K562 (cell line): Measurements from ENCODE around the gene ZNRF2. TPM values are rescaled to one million over a fixed set of nuclear protein-coding genes. Genes with fewer than 3 reads are reported as not detected.

ENCODE experiments used
- ARID1B ChIP-seq: fragments of 450-650 bp; IDR thresholded peaks from 2 replicates; pipeline ENCODE4 v1.6.1; 2016; ENCODE audit warnings: antibody characterized with exemption, mild to moderate bottlenecking, inconsistent platforms
- CBX2 ChIP-seq: fragments of 200-600 bp; sonication (generic); IDR thresholded peaks from one replicate; pipeline ENCODE4 v1.6.1; 2012; ENCODE audit warnings: mild to moderate bottlenecking, low read length, inconsistent platforms; ENCODE audit not compliant: insufficient read depth, poor library complexity, severe bottlenecking
- DPF2 ChIP-seq: fragments of 450-650 bp; IDR thresholded peaks from 2 replicates; pipeline ENCODE4 v1.6.1; 2016
- E2F1 ChIP-seq: sonication (generic); formaldehyde crosslinking; IDR thresholded peaks from 2 replicates; pipeline ENCODE4 v1.8.1; 2023; ENCODE audit warnings: mild to moderate bottlenecking, missing genetic modification reagents, moderate library complexity
- HMBOX1 ChIP-seq: sonication (generic); IDR thresholded peaks from 2 replicates; pipeline ENCODE4 v1.6.1; 2016
- HNRNPLL ChIP-seq: fragments of 200-400 bp; formaldehyde crosslinking; IDR thresholded peaks from 2 replicates; pipeline ENCODE4 v1.6.1; 2017; ENCODE audit warnings: low read length, low read depth, mild to moderate bottlenecking; ENCODE audit not compliant: poor library complexity, severe bottlenecking
- KLF16 ChIP-seq: IDR thresholded peaks from 2 replicates; pipeline ENCODE4 v1.6.1; 2016; ENCODE audit warnings: antibody characterized with exemption
- MBD2 ChIP-seq: sonication (generic); IDR thresholded peaks from 2 replicates; pipeline ENCODE4 v1.6.1; 2016; ENCODE audit warnings: low read depth, borderline replicate concordance
- NFRKB ChIP-seq: fragments of 450-650 bp; IDR thresholded peaks from 2 replicates; pipeline ENCODE4 v1.6.1; 2016; ENCODE audit warnings: low read depth
- PYGO2 ChIP-seq: fragments of 450-650 bp; IDR thresholded peaks from 2 replicates; pipeline ENCODE4 v1.6.1; 2016; ENCODE audit warnings: mild to moderate bottlenecking, missing genetic modification characterization, moderate library complexity, missing compliant biosample characterization
- RCOR1 ChIP-seq, 2 experiments: IDR thresholded peaks; 2 replicates each; pipeline ENCODE4 v1.6.1; 2012; ENCODE audit warnings: low read depth in 2 of 2, low read length in 2 of 2, borderline replicate concordance in 1 of 2, improper control_type of control experiment in 1 of 2
- RHOXF2B ChIP-seq: fragments of 250-450 bp; sonication (Bioruptor Pico); conservative IDR thresholded peaks from 2 replicates; pipeline ENCODE4 v1.5.1; 2021
- SMAD3 ChIP-seq: fragments of 450-650 bp; formaldehyde crosslinking; conservative IDR thresholded peaks from 2 replicates; pipeline ENCODE4 v1.4.0; 2020; ENCODE audit warnings: mild to moderate bottlenecking
- TCFL5 ChIP-seq: fragments of 250-450 bp; sonication (Bioruptor Pico); conservative IDR thresholded peaks from 2 replicates; pipeline ENCODE4 v1.6.1; 2021; ENCODE audit warnings: mild to moderate bottlenecking, moderate library complexity, matching md5 sums
- TRIM24 ChIP-seq, 2 experiments: fragments of 450-650 bp; IDR thresholded peaks; 2 replicates each; pipeline ENCODE4 v1.6.1; 2016
- ZNF282 ChIP-seq: sonication (generic); formaldehyde crosslinking; IDR thresholded peaks from 2 replicates; pipeline ENCODE4 v1.8.1; 2023; ENCODE audit warnings: missing genetic modification reagents
- ZNF395 ChIP-seq: fragments of 200-800 bp; sonication (Bioruptor generic); IDR thresholded peaks from 2 replicates; pipeline ENCODE4 v1.6.1; 2017; ENCODE audit warnings: missing genetic modification characterization, missing compliant biosample characterization
- ZNF407 ChIP-seq: fragments of 450-650 bp; IDR thresholded peaks from 2 replicates; pipeline ENCODE4 v1.6.1; 2016; ENCODE audit warnings: low read depth
- ZNF778 ChIP-seq: fragments of 450-650 bp; formaldehyde crosslinking; IDR thresholded peaks from 2 replicates; pipeline ENCODE4 v1.4.0; 2020; ENCODE audit warnings: mild to moderate bottlenecking, moderate library complexity
- polyA plus RNA-seq, 8 experiments: library from polyadenylated mRNA; depleted of rRNA in 4 of 8; stranded (reverse) in 5 of 8; unstranded in 3 of 8; fragments of >200 nt; fragmentation: Nextera tagmentation in 2 of 8; fragmentation: Illumina TruSeq in 1 of 8; extraction: Ambion mirVana in 2 of 8; extraction: Trizol in 1 of 8; gene quantifications; 2 replicates each; pipeline versions ENCODE4 v1.2.1 to v1.2.3, GENCODE V29; 2011 to 2014; ENCODE audit warnings: inconsistent platforms in 1 of 8, missing spikeins in 1 of 8
- total RNA-seq, 7 experiments: library from RNA; depleted of rRNA in 6 of 7; stranded (reverse); fragments of >200 nt in 6 of 7; fragmentation: Illumina TruSeq in 2 of 7; extraction: Trizol in 2 of 7; gene quantifications; 2 replicates each; pipeline versions ENCODE4 v1.2.1 to v1.2.3, GENCODE V29; 2011 to 2021; ENCODE audit warnings: low replicate concordance in 1 of 7

The ZNRF2 gene
- total and polyA plus RNA-seq, 9 of the 15 experiments (the other 6 are each of a cell fraction or from before 2014, with no cell fraction given) = 1.1 to 13.9 (median 5.5) TPM

GRCh38 chr7:30273552-30273951, 10.8 kb upstream of the ZNRF2 start (continued):
- TF ChIP-seq HMBOX1 (peak; percentile 27; the same call in 1 of the 2 replicates), ZNF407 (no peak), HNRNPLL (no peak), TRIM24 (IDR thresholded peaks at IDR 0.05) (no peak; a peak in 1 of 4 replicates), ZNF778 (no peak), ZNF282 (CRISPR knock-in tag) (no peak), TCFL5 (CRISPR knock-in tag) (no peak), RHOXF2B (CRISPR knock-in tag) (no peak), ZNF395 (CRISPR knock-in tag) (no peak), E2F1 (CRISPR knock-in tag) (no peak), RCOR1 (IDR thresholded peaks at IDR 0.05; ENCODE audit: borderline replicate concordance in 1 of 2, low read depth in 2 of 2, low read length in 2 of 2) (0 out of 4 replicates have a peak, but pooled peaks of 1 of the 2 experiments have one; percentile 12), CBX2 (no peak), ARID1B (peak; percentile 62), MBD2 (no peak), KLF16 (no peak), DPF2 (peak; percentile 52; the same call in 1 of the 2 replicates), NFRKB (no peak), SMAD3 (no peak), PYGO2 (no peak)
